B cell (primary cell): Measurements from ENCODE around the gene PAH. TPM values are rescaled to one million over a fixed set of nuclear protein-coding genes. Genes with fewer than 3 reads are reported as not detected.

Experiments used
- ATAC-seq: fragments of 200-7000 bp; cut with Tn5 transposase; one replicate; pipeline ENCODE4 v1.10.0; 2021; ENCODE audit warnings: low read depth, mild to moderate bottlenecking, moderate number of reproducible peaks, moderate library complexity
- CTCF ChIA-PET: fragments of 350-600 bp; sonication (Branson Sonifier 250); formaldehyde crosslinking; loops from one replicate; lab custom pipeline; 2021; ENCODE audit warnings: antibody characterized with exemption, inconsistent platforms; lab: Charles Lee
- POLR2A ChIA-PET: fragments of 350-600 bp; sonication (Branson Sonifier 250); formaldehyde crosslinking; loops from one replicate; lab custom pipeline; 2021; ENCODE audit warnings: antibody characterized with exemption; lab: Charles Lee
- DNase-seq: peaks from one replicate; pipeline ENCODE4 v3.0.0; 2013
- H2AFZ ChIP-seq: 2 replicates; pipeline ENCODE4 v1.6.1; 2012; ENCODE audit warnings: mild to moderate bottlenecking, low read depth, low read length; ENCODE audit not compliant: insufficient read depth, poor library complexity, severe bottlenecking
- H3K27ac ChIP-seq, 2 donors: 1 replicate in 1 of 2; 2 replicates in 1 of 2; pipeline ENCODE4 v1.5.1; 2012 to 2013; ENCODE audit warnings: low read length in 2 of 2, mild to moderate bottlenecking in 2 of 2, moderate library complexity in 1 of 2
- H3K27me3 ChIP-seq, 4 experiments: fragments of 200-600 bp in 1 of 4; sonication (generic) in 1 of 4; replicated peaks in 1 of 4; 1 replicate in 2 of 4; 2 replicates in 2 of 4; pipeline versions ENCODE4 v1.6.1 to v1.7.0; 2013 to 2016; ENCODE audit warnings: low read length in 3 of 4, mild to moderate bottlenecking in 2 of 4, mixed read lengths in 1 of 4, moderate library complexity in 1 of 4; ENCODE audit not compliant: insufficient read depth in 4 of 4, control insufficient read depth in 3 of 4; ENCODE audit errors: control extremely low read depth in 1 of 4
- H3K36me3 ChIP-seq, 2 experiments: replicated peaks in 1 of 2; 1 replicate in 1 of 2; 2 replicates in 1 of 2; pipeline versions ENCODE4 v1.6.1 to v1.7.1; 2013; ENCODE audit warnings: low read length in 1 of 2; ENCODE audit not compliant: insufficient read depth in 2 of 2, control insufficient read depth in 1 of 2; ENCODE audit errors: control extremely low read depth in 1 of 2, extremely low read depth in 1 of 2
- H3K4me1 ChIP-seq, 2 donors: fragments of 200-600 bp in 1 of 2; sonication (generic) in 1 of 2; 1 replicate in 1 of 2; 2 replicates in 1 of 2; pipeline versions ENCODE4 v1.5.1 to v1.6.1; 2013 to 2017; ENCODE audit warnings: low read length in 2 of 2; ENCODE audit not compliant: control insufficient read depth in 2 of 2, insufficient read depth in 2 of 2
- H3K4me2 ChIP-seq: replicated peaks from 2 replicates; pipeline ENCODE3; 2012; ENCODE audit warnings: mild to moderate bottlenecking, low read depth, low read length; ENCODE audit not compliant: poor library complexity, severe bottlenecking
- H3K4me3 ChIP-seq, 5 experiments: fragments of 200-600 bp in 1 of 5; sonication (generic) in 1 of 5; 1 replicate in 3 of 5; 2 replicates in 2 of 5; pipeline versions ENCODE4 v1.5.1 to v1.7.0; 2011 to 2016; ENCODE audit warnings: low read length in 4 of 5, mild to moderate bottlenecking in 4 of 5, low read depth in 2 of 5, control low read depth in 1 of 5, moderate library complexity in 1 of 5; ENCODE audit not compliant: insufficient read depth in 1 of 5; ENCODE audit errors: control extremely low read depth in 1 of 5, extremely low read depth in 1 of 5
- H3K79me2 ChIP-seq: fragments of 200-600 bp; sonication (generic); one replicate; pipeline ENCODE4 v1.6.0; 2016; ENCODE audit warnings: low read length; ENCODE audit not compliant: control insufficient read depth, insufficient read depth
- H3K9ac ChIP-seq: fragments of 200-600 bp; sonication (generic); 2 replicates; pipeline ENCODE4 v1.6.1; 2017; ENCODE audit warnings: mild to moderate bottlenecking, low read length, moderate library complexity
- H3K9me3 ChIP-seq, 3 donors: one replicate each; pipeline versions ENCODE4 v1.6.1 to v1.7.1; 2013; ENCODE audit warnings: low read length in 2 of 3; ENCODE audit not compliant: control insufficient read depth in 2 of 3, insufficient read depth in 1 of 3; ENCODE audit errors: control extremely low read depth in 1 of 3
- H4K20me1 ChIP-seq: 2 replicates; pipeline ENCODE4 v1.6.0; 2012; ENCODE audit warnings: mild to moderate bottlenecking, low read length; ENCODE audit not compliant: insufficient read depth, control insufficient read depth, poor library complexity, severe bottlenecking
- H3K27ac Mint-ChIP-seq: one replicate; pipeline ENCODE4 v1.8.0; 2021; ENCODE audit warnings: mixed read lengths
- H3K27me3 Mint-ChIP-seq: one replicate; pipeline ENCODE4 v1.8.0; 2021; ENCODE audit warnings: mixed read lengths
- H3K4me1 Mint-ChIP-seq: one replicate; pipeline ENCODE4 v1.8.0; 2021; ENCODE audit warnings: mixed read lengths
- H3K4me3 Mint-ChIP-seq: one replicate; pipeline ENCODE4 v1.8.0; 2021; ENCODE audit warnings: mixed read lengths
- H3K9me3 Mint-ChIP-seq: one replicate; pipeline ENCODE4 v1.8.0; 2022; ENCODE audit warnings: mixed read lengths; ENCODE audit not compliant: insufficient read depth
- EZH2 ChIP-seq: IDR thresholded peaks from 2 replicates; pipeline ENCODE4 v1.6.1; 2012; ENCODE audit warnings: borderline replicate concordance, low read depth, mild to moderate bottlenecking, moderate library complexity, low read length; ENCODE audit not compliant: insufficient read depth, poor library complexity, severe bottlenecking
- WGBS: methylation state at CpG from one replicate; pipeline ENCODE4 v1.1.5; 2013; ENCODE audit warnings: missing lambda C conversion rate; ENCODE audit not compliant: insufficient coverage; 5-methylcytosine and 5-hydroxymethylcytosine counted together
- intact Hi-C: fragments of 100-400 bp; cut with micrococcal nuclease; formaldehyde crosslinking; loops from one replicate; pipeline ENCODE4 v1.10.0; 2022
- polyA plus RNA-seq: library from polyadenylated mRNA; depleted of rRNA; stranded (reverse); fragments of >200 nt; gene quantifications from 2 replicates; pipeline ENCODE4 v1.2.3, GENCODE V29; 2012
- total RNA-seq, 2 donors: library from RNA; stranded (reverse); fragments of 120-200 nt in 1 of 2; gene quantifications; 1 replicate in 1 of 2; 2 replicates in 1 of 2; pipeline versions ENCODE4 v1.2.3 to v1.2.4, GENCODE V29; 2013 to 2022
- TF ChIP-seq, protein P1 (sequence below): fragments of 200-600 bp; IDR thresholded peaks from one replicate; pipeline ENCODE4 v1.8.0; 2022; ENCODE audit warnings: antibody characterized with exemption, mild to moderate bottlenecking

Gene PAH
- total and polyA plus RNA-seq, 2 donors (not counting 1 experiment from before 2014, with no cell fraction given): 0.25 TPM; not detected in 1

DNA sequence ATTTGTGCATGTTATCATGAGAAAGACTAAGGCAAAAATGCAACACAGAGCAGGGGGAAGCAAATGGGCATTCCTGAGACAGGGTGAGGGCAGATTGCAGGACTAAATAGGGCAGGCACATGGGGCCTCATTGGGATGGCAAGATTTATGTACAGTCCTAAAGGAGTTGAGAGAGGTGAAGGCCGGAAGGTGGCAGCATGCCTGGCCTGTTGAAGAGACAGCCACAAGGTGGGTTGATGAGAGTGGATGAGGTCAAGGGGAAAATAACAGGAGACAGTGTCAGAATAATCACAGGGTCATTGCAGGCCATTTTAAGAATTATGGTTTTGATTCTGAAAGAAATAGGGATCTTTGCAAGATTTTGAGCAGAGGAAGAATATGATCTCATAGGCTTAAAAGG is 21.0 kb downstream of the PAH start:
- 93% methylated on average over 1 of the region's 1 CpG for WGBS
- peaks cover 0 to 3% (median under 1%) of the 10 kb centered on the region in 4 experiments for H3K27me3 ChIP-seq
- no peak for DNase-seq
- no peak overlapping the region for H3K4me2 ChIP-seq
- ChIA-PET CTCF (no interaction called here), POLR2A (no interaction called here)
- H4K20me1 ChIP-seq: no peaks in the 10 kb centered on the region
- no peaks in the 10 kb centered on the region for H3K79me2 ChIP-seq
- no peak overlapping the region for H3K4me3 Mint-ChIP-seq
- no peaks in the 10 kb centered on the region for H3K4me1 ChIP-seq
- H3K27ac ChIP-seq: no peak overlapping the region
- intact Hi-C loops: no loop called here
- H3K4me3 ChIP-seq: no peak overlapping the region
- ATAC-seq: no peak
- TF ChIP-seq, protein P1, sequence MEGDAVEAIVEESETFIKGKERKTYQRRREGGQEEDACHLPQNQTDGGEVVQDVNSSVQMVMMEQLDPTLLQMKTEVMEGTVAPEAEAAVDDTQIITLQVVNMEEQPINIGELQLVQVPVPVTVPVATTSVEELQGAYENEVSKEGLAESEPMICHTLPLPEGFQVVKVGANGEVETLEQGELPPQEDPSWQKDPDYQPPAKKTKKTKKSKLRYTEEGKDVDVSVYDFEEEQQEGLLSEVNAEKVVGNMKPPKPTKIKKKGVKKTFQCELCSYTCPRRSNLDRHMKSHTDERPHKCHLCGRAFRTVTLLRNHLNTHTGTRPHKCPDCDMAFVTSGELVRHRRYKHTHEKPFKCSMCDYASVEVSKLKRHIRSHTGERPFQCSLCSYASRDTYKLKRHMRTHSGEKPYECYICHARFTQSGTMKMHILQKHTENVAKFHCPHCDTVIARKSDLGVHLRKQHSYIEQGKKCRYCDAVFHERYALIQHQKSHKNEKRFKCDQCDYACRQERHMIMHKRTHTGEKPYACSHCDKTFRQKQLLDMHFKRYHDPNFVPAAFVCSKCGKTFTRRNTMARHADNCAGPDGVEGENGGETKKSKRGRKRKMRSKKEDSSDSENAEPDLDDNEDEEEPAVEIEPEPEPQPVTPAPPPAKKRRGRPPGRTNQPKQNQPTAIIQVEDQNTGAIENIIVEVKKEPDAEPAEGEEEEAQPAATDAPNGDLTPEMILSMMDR: no peak
- TF ChIP-seq EZH2: no peak
- H3K27me3 Mint-ChIP-seq: peaks cover 23% of the 10 kb centered on the region
- H3K9me3 Mint-ChIP-seq: no peaks in the 10 kb centered on the region
- H2AFZ ChIP-seq: no peak overlapping the region
- H3K9me3 ChIP-seq: no peaks in the 10 kb centered on the region
- no peaks in the 10 kb centered on the region for H3K36me3 ChIP-seq
- no peaks in the 10 kb centered on the region for H3K4me1 Mint-ChIP-seq
- no peak overlapping the region for H3K27ac Mint-ChIP-seq
- H3K9ac ChIP-seq: no peak overlapping the region

DNA sequence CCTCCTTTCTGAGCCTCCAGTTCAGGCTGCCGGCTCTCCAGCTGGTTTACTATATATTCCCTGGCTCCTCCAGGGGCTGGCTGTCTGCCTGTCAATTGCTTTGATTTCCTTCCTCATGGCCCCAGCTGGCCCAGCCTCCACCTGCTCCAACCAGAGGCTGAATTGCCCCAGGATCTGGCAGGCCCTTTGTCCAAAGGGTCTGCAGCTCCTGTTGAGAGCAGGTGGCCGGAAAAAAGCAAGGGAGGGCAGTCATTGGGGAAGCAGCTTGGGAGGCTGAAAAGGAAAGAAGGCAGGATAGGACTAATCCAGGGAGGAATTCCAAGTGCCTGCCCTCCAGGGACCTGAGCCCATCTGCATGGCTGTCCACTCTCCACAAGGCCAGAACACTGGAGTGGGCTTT is 25.3 kb downstream of the PAH start:
- Histone ChIP-seq H3K4me1 (no peaks in the 10 kb centered on the region), H4K20me1 (no peaks in the 10 kb centered on the region), H3K27ac (no peak overlapping the region), H2AFZ (no peak overlapping the region), H3K27me3 (peaks cover 0 to 6% (median 0%) of the 10 kb centered on the region in 4 experiments), H3K4me2 (no peak overlapping the region), H3K9me3 (no peaks in the 10 kb centered on the region), H3K9ac (no peak overlapping the region), H3K79me2 (no peaks in the 10 kb centered on the region), H3K4me3 (no peak overlapping the region), H3K36me3 (no peaks in the 10 kb centered on the region)
- ChIA-PET POLR2A (interaction anchor here (0.6 kb wide), 1 partner anchor 1101 kb away, joined by 3 read pairs; no protein-coding TSS in a partner anchor), CTCF (interaction anchor here (2.0 kb wide), 1 partner anchor 8 kb away, joined by 10 read pairs; no protein-coding TSS in a partner anchor)
- TF ChIP-seq EZH2: no peak
- TF ChIP-seq, protein P1: no peak
- Mint-ChIP-seq H3K4me1 (no peaks in the 10 kb centered on the region), H3K9me3 (no peaks in the 10 kb centered on the region), H3K4me3 (no peak overlapping the region), H3K27me3 (peaks cover 28% of the 10 kb centered on the region), H3K27ac (no peak overlapping the region)
- ATAC-seq (no peak), DNase-seq (no peak)
- intact Hi-C loops: no loop called here
- WGBS: 72% methylated on average over 2 of the region's 2 CpGs
